CD4-positive, alpha-beta T cell (primary cell): ENCODE results near the gene CTIF. TPM values are rescaled to one million over a fixed set of nuclear protein-coding genes. Genes with fewer than 3 reads are reported as not detected.

Source experiments
- ATAC-seq: fragments of 200-7000 bp; cut with Tn5 transposase; one replicate; pipeline ENCODE4 v1.10.0; 2022; ENCODE audit warnings: mild to moderate bottlenecking; ENCODE audit not compliant: poor library complexity
- CTCF ChIA-PET: fragments of 350-600 bp; sonication (Branson Sonifier 250); formaldehyde crosslinking; loops from one replicate; lab custom pipeline; 2021; ENCODE audit warnings: antibody characterized with exemption, inconsistent platforms; lab: Charles Lee
- POLR2A ChIA-PET: fragments of 350-600 bp; sonication (Branson Sonifier 250); formaldehyde crosslinking; loops from one replicate; lab custom pipeline; 2021; ENCODE audit warnings: antibody characterized with exemption, inconsistent platforms; lab: Charles Lee
- DNase-seq, 14 experiments: peaks; one replicate each; pipeline ENCODE4 v3.0.0-alpha.2; 2013 to 2020; ENCODE audit warnings: mixed read lengths in 2 of 14
- H3K27ac ChIP-seq, 2 donors: one replicate each; pipeline versions ENCODE4 v1.5.1 to v1.7.0; 2013; ENCODE audit warnings: low read length in 2 of 2, low read depth in 1 of 2, mild to moderate bottlenecking in 1 of 2
- H3K27me3 ChIP-seq, 2 experiments: 1 replicate in 1 of 2; 2 replicates in 1 of 2; pipeline versions ENCODE4 v1.6.1 to v1.7.0; 2013; ENCODE audit warnings: low read length in 2 of 2, control low read depth in 1 of 2, mild to moderate bottlenecking in 1 of 2, moderate library complexity in 1 of 2; ENCODE audit not compliant: insufficient read depth in 2 of 2, control insufficient read depth in 1 of 2
- H3K36me3 ChIP-seq: one replicate; pipeline ENCODE4 v1.6.1; 2013; ENCODE audit warnings: low read length, control low read depth; ENCODE audit not compliant: insufficient read depth
- H3K4me1 ChIP-seq: one replicate; pipeline ENCODE4 v1.6.1; 2013; ENCODE audit warnings: low read length, control low read depth; ENCODE audit not compliant: insufficient read depth
- H3K4me3 ChIP-seq: one replicate; pipeline ENCODE4 v1.5.1; 2013; ENCODE audit warnings: mild to moderate bottlenecking, low read length, moderate library complexity
- H3K9me3 ChIP-seq, 2 experiments: 1 replicate in 1 of 2; 2 replicates in 1 of 2; pipeline versions ENCODE4 v1.6.1 to v1.7.0; 2013; ENCODE audit warnings: low read length in 2 of 2, mild to moderate bottlenecking in 2 of 2, control low read depth in 1 of 2, moderate library complexity in 1 of 2; ENCODE audit not compliant: control insufficient read depth in 1 of 2, insufficient read depth in 1 of 2
- H3K27ac Mint-ChIP-seq: one replicate; pipeline ENCODE4 v1.8.0; 2020; ENCODE audit warnings: mixed read lengths
- H3K27me3 Mint-ChIP-seq: one replicate; pipeline ENCODE4 v1.8.0; 2021; ENCODE audit warnings: mixed read lengths
- H3K36me3 Mint-ChIP-seq: one replicate; pipeline ENCODE4 v1.8.0; 2021; ENCODE audit warnings: low read depth, mixed read lengths
- H3K4me1 Mint-ChIP-seq: one replicate; pipeline ENCODE4 v1.8.0; 2021; ENCODE audit warnings: low read depth, mixed read lengths
- H3K4me3 Mint-ChIP-seq: one replicate; pipeline ENCODE4 v1.8.0; 2020; ENCODE audit warnings: mild to moderate bottlenecking, mixed read lengths
- H3K9me3 Mint-ChIP-seq: one replicate; pipeline ENCODE4 v1.8.0; 2020; ENCODE audit warnings: mixed read lengths
- CTCF ChIP-seq: fragments of 200-600 bp; IDR thresholded peaks from one replicate; pipeline ENCODE4 v1.8.0; 2022; ENCODE audit warnings: antibody characterized with exemption, mild to moderate bottlenecking
- intact Hi-C, 2 experiments: fragments of 100-400 bp; cut with DNase I in 1 of 2; cut with micrococcal nuclease in 1 of 2; formaldehyde crosslinking; loops; one replicate each; pipeline versions ENCODE4 v1.15.1 to v1.9.0; 2023 to 2025; cut with DNase I, micrococcal nuclease
- total RNA-seq, 174 experiments: library from RNA in 2 of 174; stranded (reverse) in 2 of 174; gene quantifications; one replicate each; pipeline ENCODE4 v1.2.3 and lab custom pipeline; 2021 to 2026

The CTIF gene
- total RNA-seq, 2 experiments from 2014 or later, result 1.1 to 2.9 TPM

GRCh38 chr18:48555465-48555995 lies 16.7 kb downstream of the CTIF start:
- ChIA-PET POLR2A (no interaction called here), CTCF (no interaction called here)
- Histone ChIP-seq H3K4me3 (no peak overlapping the region), H3K9me3 (no peaks in the 10 kb centered on the region), H3K27me3 (no peaks in the 10 kb centered on the region), H3K36me3 (no peaks in the 10 kb centered on the region), H3K4me1 (no peaks in the 10 kb centered on the region), H3K27ac (no peak overlapping the region)
- Mint-ChIP-seq H3K36me3 (no peaks in the 10 kb centered on the region), H3K4me1 (no peaks in the 10 kb centered on the region), H3K9me3 (no peaks in the 10 kb centered on the region), H3K27me3 (no peaks in the 10 kb centered on the region), H3K4me3 (no peak overlapping the region), H3K27ac (no peak overlapping the region)
- DNase-seq (no peak), ATAC-seq (no peak)
- intact Hi-C loops, result no loop called here
- TF ChIP-seq CTCF, result no peak

- CTCF ChIA-PET, result no interaction called here
- Histone ChIP-seq H3K4me1 (no peaks in the 10 kb centered on the region), H3K9me3 (no peaks in the 10 kb centered on the region), H3K27ac (no peak overlapping the region), H3K27me3 (no peaks in the 10 kb centered on the region), H3K4me3 (no peak overlapping the region), H3K36me3 (no peaks in the 10 kb centered on the region)
- H3K27me3 Mint-ChIP-seq, result no peaks in the 10 kb centered on the region
- no peaks in the 10 kb centered on the region for H3K9me3 Mint-ChIP-seq
- H3K36me3 Mint-ChIP-seq, result no peaks in the 10 kb centered on the region
- POLR2A ChIA-PET, result no interaction called here
- no peak overlapping the region for H3K4me3 Mint-ChIP-seq
- intact Hi-C loops, result no loop called here
- DNase-seq (no peak), ATAC-seq (no peak)
- no peaks in the 10 kb centered on the region for H3K4me1 Mint-ChIP-seq
- no peak overlapping the region for H3K27ac Mint-ChIP-seq
- TF ChIP-seq CTCF, result no peak
These were observed 18.9 kb downstream of the CTIF start for GRCh38 chr18:48557640-48558174.

- H3K4me3 ChIP-seq, result no peak overlapping the region
- DNase-seq, result no peak
- H3K4me3 Mint-ChIP-seq, result no peak overlapping the region
- H3K4me1 Mint-ChIP-seq, result no peaks in the 10 kb centered on the region
- H3K27ac Mint-ChIP-seq, result no peak overlapping the region
- ATAC-seq, result no peak
- H3K4me1 ChIP-seq, result no peaks in the 10 kb centered on the region
- CTCF ChIA-PET, result no interaction called here
- H3K9me3 Mint-ChIP-seq, result no peaks in the 10 kb centered on the region
- H3K36me3 Mint-ChIP-seq, result no peaks in the 10 kb centered on the region
- no peak overlapping the region for H3K27ac ChIP-seq
- no peaks in the 10 kb centered on the region for H3K9me3 ChIP-seq
- no peaks in the 10 kb centered on the region for H3K36me3 ChIP-seq
- no peaks in the 10 kb centered on the region for H3K27me3 Mint-ChIP-seq
- H3K27me3 ChIP-seq, result no peaks in the 10 kb centered on the region
- intact Hi-C loops, result no loop called here
- no peak for TF ChIP-seq CTCF
- POLR2A ChIA-PET, result no interaction called here
These were observed 19.4 kb downstream of the CTIF start for GRCh38 chr18:48558248-48558647.
